ENCODE measurements around the gene ACD. TPM values are rescaled to one million over a fixed set of nuclear protein-coding genes. Genes with fewer than 3 reads are reported as not detected.

The ACD gene
- total and polyA plus RNA-seq, 2 of the 8 experiments (the other 6 are each of a cell fraction or from before 2014, with no cell fraction given): 34.8 to 58.0 TPM

GRCh38 chr16:67628216-67628615 lies 31.8 kb downstream of the ACD start:
- no peak overlapping the region for H2AK5ac ChIP-seq (ENCODE audit: low read depth, low read length)
- no peak overlapping the region for H4K5ac ChIP-seq (ENCODE audit: insufficient read length, low read depth, low read length)
- H2BK20ac ChIP-seq (ENCODE audit: low read length): no peak overlapping the region
- WGBS, 2 experiments (ENCODE audit: extremely low coverage in 1 of 2, insufficient coverage in 1 of 2, insufficient read length in 1 of 2, insufficient replicate concordance in 2 of 2, low coverage in 1 of 2, low lambda C conversion rate in 2 of 2, missing lambda C conversion rate in 1 of 2): 97% methylated on average over 14 of the region's 14 CpGs; no CpG with 5 or more reads in 1 of the 2 experiments
- DNase-seq (ENCODE audit: low read depth in 1 of 2, low spot score in 2 of 2) (no peak), FAIRE-seq (no peak)
- no peaks in the 10 kb centered on the region for H3K79me1 ChIP-seq (ENCODE audit: low read depth, low read length)
- H4K8ac ChIP-seq (ENCODE audit: extremely low read depth, insufficient read depth, low read length): no peak overlapping the region
- H3K79me2 ChIP-seq (ENCODE audit: control insufficient read depth in 1 of 2, insufficient read depth in 2 of 2, low read length in 2 of 2): no peaks in the 10 kb centered on the region
- no peak overlapping the region for H3K14ac ChIP-seq (ENCODE audit: insufficient read length)
- peaks cover 19 to 72% (median 46%) of the 10 kb centered on the region in 4 experiments for H3K36me3 ChIP-seq (ENCODE audit: control insufficient read depth in 2 of 4, insufficient read depth in 4 of 4, low read length in 3 of 4)
- H4K20me1 ChIP-seq (replicated peaks in 1 of 2; ENCODE audit: control insufficient read depth in 1 of 2, insufficient read depth in 2 of 2, low read length in 2 of 2): peaks cover 0 to 4% of the 10 kb centered on the region in 2 experiments
- H3K18ac ChIP-seq (ENCODE audit: extremely low read depth, low read length): no peak overlapping the region
- no peak overlapping the region for H3K9ac ChIP-seq (replicated peaks in 1 of 4; ENCODE audit: extremely low read depth in 1 of 4, low read depth in 3 of 4, low read length in 3 of 4)
- no peak overlapping the region for H2AFZ ChIP-seq (ENCODE audit: low read length)
- H3K9me3 ChIP-seq (ENCODE audit: insufficient read depth in 2 of 2, low read depth in 1 of 2, low read length in 1 of 2): no peaks in the 10 kb centered on the region
- POLR2A ChIA-PET (ENCODE audit: partially characterized antibody): interaction anchor here (0.7 to 1.2 kb wide), 2 partner anchors 64 to 90 kb away, joined by 3 read pairs; no protein-coding TSS in a partner anchor
- no peak overlapping the region for H3K4me3 ChIP-seq (ENCODE audit: extremely low read depth in 1 of 4, insufficient read depth in 2 of 4, low read depth in 3 of 4, low read length in 4 of 4)
- no peaks in the 10 kb centered on the region; the same call in 1 of the 2 replicates for H3K23me2 ChIP-seq (ENCODE audit: low read depth, low read length)
- CTCF ChIA-PET (ENCODE audit: partially characterized antibody): interaction anchor here (0.6 to 1.9 kb wide), 9 partner anchors 13 to 229 kb away, joined by 3 to 8 read pairs (median 4); no protein-coding TSS in a partner anchor
- no peak overlapping the region for H2BK5ac ChIP-seq (ENCODE audit: low read depth, low read length)
- H3K23ac ChIP-seq (ENCODE audit: insufficient read length): no peak overlapping the region
- no peaks in the 10 kb centered on the region for H3K27me3 ChIP-seq (replicated peaks in 1 of 4; ENCODE audit: control insufficient read depth in 3 of 4, extremely low read depth in 1 of 4, insufficient read depth in 3 of 4, low read length in 3 of 4)
- no peaks in the 10 kb centered on the region for H3K4me1 ChIP-seq (replicated peaks in 1 of 4; ENCODE audit: control insufficient read depth in 3 of 4, insufficient read depth in 4 of 4, low read length in 3 of 4)
- no peak overlapping the region for H3K4me2 ChIP-seq (ENCODE audit: insufficient read depth in 1 of 2, low read depth in 2 of 2, low read length in 2 of 2)
- H2BK15ac ChIP-seq (ENCODE audit: low read length): no peak overlapping the region
- no peak overlapping the region for H2BK12ac ChIP-seq (ENCODE audit: low read depth, low read length)
- no peak for TF ChIP-seq SIN3A (conservative IDR thresholded peaks at IDR 0.05 in 1 of 2, IDR thresholded peaks at IDR 0.05 in 1 of 2; ENCODE audit: low read depth in 1 of 2, low read length in 2 of 2)
- no peak for TF ChIP-seq SP1 (IDR thresholded peaks at IDR 0.05; ENCODE audit: low read depth, low read length)
- no peak for TF ChIP-seq JUND (IDR thresholded peaks at IDR 0.05; ENCODE audit: low read length)
- TF ChIP-seq SAP30 (IDR thresholded peaks at IDR 0.05; ENCODE audit: insufficient read depth, insufficient replicate concordance, low read length): no peak
- TF ChIP-seq SUZ12 (IDR thresholded peaks at IDR 0.05; ENCODE audit: low read length): no peak
- TF ChIP-seq GABPA (IDR thresholded peaks at IDR 0.05; ENCODE audit: borderline replicate concordance, insufficient read depth, low read length): no peak
- TF ChIP-seq MAFK (IDR thresholded peaks at IDR 0.05; ENCODE audit: low read depth, low read length): no peak
- TF ChIP-seq CREB1 (IDR thresholded peaks at IDR 0.05): no peak
- no peak for TF ChIP-seq CHD1 (IDR thresholded peaks at IDR 0.05; ENCODE audit: low read depth, low read length)
- TF ChIP-seq E2F6 (IDR thresholded peaks at IDR 0.05): no peak
- no peak for TF ChIP-seq RXRA (IDR thresholded peaks at IDR 0.05; ENCODE audit: insufficient read depth, low read depth, low read length)
- no peak for TF ChIP-seq EP300 (IDR thresholded peaks at IDR 0.05; ENCODE audit: borderline replicate concordance in 1 of 2, low read depth in 2 of 2, low read length in 2 of 2)
- no peak overlapping the region for H2BK120ac ChIP-seq (replicated peaks; ENCODE audit: low read depth, low read length)
- no peak overlapping the region for H3K4ac ChIP-seq (replicated peaks; ENCODE audit: insufficient read length, low read depth, low read length)
- H3K56ac ChIP-seq (replicated peaks; ENCODE audit: insufficient read length, low read depth, low read length): no peak overlapping the region
- H4K91ac ChIP-seq (replicated peaks; ENCODE audit: insufficient read length, low read length): no peak overlapping the region
- no peak overlapping the region for H3K27ac ChIP-seq (ENCODE audit: low read depth, low read length)
